SK-N-SH (cell line): ENCODE results near the gene PARD3. TPM values are rescaled to one million over a fixed set of nuclear protein-coding genes. Genes with fewer than 3 reads are reported as not detected.

Experiments
- CTCF ChIA-PET: fragments of 300-600, 350-600 bp; formaldehyde crosslinking; extraction: SDS; loops from one replicate; lab custom pipeline; 2021; lab: Yijun Ruan, JAX
- POLR2A ChIA-PET: fragments of 350-600 bp; sonication (Branson Sonifier 250); formaldehyde crosslinking; extraction: SDS; loops from one replicate; lab custom pipeline; 2020; ENCODE audit warnings: antibody characterized with exemption, inconsistent platforms; lab: Yijun Ruan, JAX
- DNase-seq: peaks from one replicate; pipeline ENCODE4 v3.0.0; 2012
- H2AFZ ChIP-seq: fragments of 200-600 bp; sonication (generic); 2 replicates; pipeline ENCODE4 v1.8.1; 2016; ENCODE audit warnings: antibody characterized with exemption, mild to moderate bottlenecking, low read depth
- H3F3A ChIP-seq: fragments of 200-600 bp; sonication (generic); replicated peaks from 2 replicates; pipeline ENCODE3; 2016; ENCODE audit warnings: antibody characterized with exemption, mild to moderate bottlenecking; ENCODE audit not compliant: insufficient read depth
- H3K27ac ChIP-seq, 2 experiments: fragments of 200-500 bp in 1 of 2; fragments of 200-600 bp in 1 of 2; sonication (Bioruptor generic) in 1 of 2; sonication (generic), shearing (Covaris generic) in 1 of 2; 2 replicates each; pipeline versions ENCODE4 v1.5.1 to v1.6.1; 2014 to 2016; ENCODE audit warnings: low read depth in 2 of 2, inconsistent platforms in 1 of 2, low read length in 1 of 2, mild to moderate bottlenecking in 1 of 2, mixed read lengths in 1 of 2
- H3K27me3 ChIP-seq: fragments of 200-600 bp; sonication (generic), shearing (Covaris generic); 2 replicates; pipeline ENCODE4 v1.6.1; 2016; ENCODE audit warnings: mixed run types; ENCODE audit not compliant: insufficient read depth
- H3K36me3 ChIP-seq, 2 experiments: fragments of 200-500 bp in 1 of 2; fragments of 200-600 bp in 1 of 2; sonication (Bioruptor generic) in 1 of 2; sonication (generic) in 1 of 2; replicated peaks in 1 of 2; 2 replicates each; pipeline versions ENCODE3 to v1.5.1; 2014 to 2016; ENCODE audit warnings: low read length in 1 of 2, mild to moderate bottlenecking in 1 of 2; ENCODE audit not compliant: insufficient read depth in 2 of 2, control insufficient read depth in 1 of 2
- H3K4me1 ChIP-seq, 2 experiments: fragments of 200-500 bp in 1 of 2; fragments of 200-600 bp in 1 of 2; sonication (Bioruptor generic) in 1 of 2; sonication (generic), shearing (Covaris generic) in 1 of 2; 2 replicates each; pipeline versions ENCODE4 v1.5.1 to v1.6.1; 2014 to 2016; ENCODE audit warnings: low read depth in 1 of 2, low read length in 1 of 2, mixed run types in 1 of 2; ENCODE audit not compliant: insufficient read depth in 2 of 2, control insufficient read depth in 1 of 2
- H3K4me2 ChIP-seq: fragments of 200-600 bp; sonication (generic), shearing (Covaris generic); 2 replicates; pipeline ENCODE4 v1.6.1; 2017; ENCODE audit warnings: mixed run types
- H3K4me3 ChIP-seq, 2 experiments: fragments of 200-500 bp in 1 of 2; fragments of 200-600 bp in 1 of 2; sonication (Bioruptor generic) in 1 of 2; sonication (generic), shearing (Covaris generic) in 1 of 2; 2 replicates each; pipeline versions ENCODE4 v1.5.1 to v1.8.1; 2014 to 2016; ENCODE audit warnings: low read depth in 2 of 2, inconsistent platforms in 1 of 2, low read length in 1 of 2, mild to moderate bottlenecking in 1 of 2, mixed read lengths in 1 of 2, moderate library complexity in 1 of 2
- H3K79me2 ChIP-seq: fragments of 200-600 bp; sonication (generic); 2 replicates; pipeline ENCODE4 v1.8.1; 2017; ENCODE audit warnings: mild to moderate bottlenecking; ENCODE audit not compliant: insufficient read depth
- H3K9ac ChIP-seq: fragments of 200-600 bp; sonication (generic); 2 replicates; pipeline ENCODE4 v1.6.1; 2017; ENCODE audit warnings: mixed run types
- H3K9me2 ChIP-seq: fragments of 200-600 bp; sonication (generic); 2 replicates; pipeline ENCODE4 v1.6.1; 2017; ENCODE audit warnings: mixed run types
- H3K9me3 ChIP-seq: fragments of 200-600 bp; sonication (generic); 2 replicates; pipeline ENCODE4 v1.6.1; 2017; ENCODE audit warnings: mixed run types, mild to moderate bottlenecking, moderate library complexity
- H4K20me1 ChIP-seq: fragments of 200-600 bp; sonication (generic); 2 replicates; pipeline ENCODE4 v1.6.1; 2017; ENCODE audit warnings: mild to moderate bottlenecking, mixed run types; ENCODE audit not compliant: insufficient read depth
- CHD2 ChIP-seq: fragments of 150-350 bp; IDR thresholded peaks from 2 replicates; pipeline ENCODE4 v1.6.1; 2018; ENCODE audit warnings: low read length; ENCODE audit not compliant: partially characterized antibody
- EP300 ChIP-seq, 2 experiments: IDR thresholded peaks; 2 replicates each; pipeline versions ENCODE4 v1.4.0 to v1.6.1; 2012; ENCODE audit warnings: borderline replicate concordance in 1 of 2, low read depth in 1 of 2, low read length in 1 of 2
- EZH2phosphoT487 ChIP-seq: fragments of 200-600 bp; sonication (generic); IDR thresholded peaks from 2 replicates; pipeline ENCODE4 v1.6.1; 2017; ENCODE audit warnings: low read depth, mixed run types, mild to moderate bottlenecking, antibody characterized with exemption, moderate library complexity, borderline replicate concordance
- FOXM1 ChIP-seq: IDR thresholded peaks from 2 replicates; pipeline ENCODE4 v1.4.0; 2012; ENCODE audit warnings: low read depth, mild to moderate bottlenecking
- GABPA ChIP-seq: IDR thresholded peaks from 2 replicates; pipeline ENCODE4 v1.4.0; 2012; ENCODE audit warnings: low read depth, mild to moderate bottlenecking
- GATA2 ChIP-seq: sonication (generic); formaldehyde crosslinking; IDR thresholded peaks from 2 replicates; pipeline ENCODE4 v1.5.0; 2020; ENCODE audit warnings: mild to moderate bottlenecking, missing genetic modification reagents
- JUND ChIP-seq: IDR thresholded peaks from 2 replicates; pipeline ENCODE4 v1.4.0; 2012
- MEF2A ChIP-seq: IDR thresholded peaks from 2 replicates; pipeline ENCODE4 v1.4.0; 2012; ENCODE audit warnings: low read depth, borderline replicate concordance
- MXI1 ChIP-seq: IDR thresholded peaks from 2 replicates; pipeline ENCODE4 v1.6.1; 2012; ENCODE audit warnings: mild to moderate bottlenecking, low read depth, low read length, improper control_type of control experiment
- NFIC ChIP-seq: IDR thresholded peaks from 2 replicates; pipeline ENCODE4 v1.4.0; 2012; ENCODE audit warnings: borderline replicate concordance
- RAD21 ChIP-seq: IDR thresholded peaks from 2 replicates; pipeline ENCODE4 v1.6.1; 2012; ENCODE audit warnings: mild to moderate bottlenecking, low read length
- RCOR1 ChIP-seq: fragments of 150-350 bp; IDR thresholded peaks from 2 replicates; pipeline ENCODE4 v1.6.1; 2017; ENCODE audit warnings: antibody characterized with exemption, low read length
- RFX5 ChIP-seq: IDR thresholded peaks from 2 replicates; pipeline ENCODE4 v1.6.1; 2012; ENCODE audit warnings: mild to moderate bottlenecking, improper control_type of control experiment, low read length
- SIN3A ChIP-seq: IDR thresholded peaks from 2 replicates; pipeline ENCODE4 v1.6.1; 2012; ENCODE audit warnings: low read depth, mild to moderate bottlenecking, low read length, moderate library complexity, borderline replicate concordance
- SMC3 ChIP-seq: IDR thresholded peaks from 2 replicates; pipeline ENCODE4 v1.6.1; 2012; ENCODE audit warnings: low read depth, low read length, improper control_type of control experiment
- TAF1 ChIP-seq: IDR thresholded peaks from 2 replicates; pipeline ENCODE4 v1.6.1; 2012; ENCODE audit warnings: low read depth, mild to moderate bottlenecking, low read length, moderate library complexity, borderline replicate concordance
- TCF12 ChIP-seq: IDR thresholded peaks from 2 replicates; pipeline ENCODE4 v1.4.0; 2012
- TEAD4 ChIP-seq: IDR thresholded peaks from 2 replicates; pipeline ENCODE4 v1.4.0; 2012; ENCODE audit warnings: mild to moderate bottlenecking, borderline replicate concordance; ENCODE audit not compliant: insufficient read depth
- WGBS: methylation state at CpG from one replicate; pipeline ENCODE4 v1.1.6; 2017; ENCODE audit warnings: low lambda C conversion rate; 5-methylcytosine and 5-hydroxymethylcytosine counted together
- polyA plus RNA-seq, 3 experiments: library from polyadenylated mRNA; depleted of rRNA; stranded (reverse); fragments of >200 nt; gene quantifications; 2 replicates each; pipeline ENCODE4 v1.2.3, GENCODE V29; 2012
- TF ChIP-seq, protein P1 (sequence below): fragments of 150-350 bp; IDR thresholded peaks from 2 replicates; pipeline ENCODE4 v1.6.1; 2017; ENCODE audit warnings: antibody characterized with exemption, low read length, low read depth, borderline replicate concordance
- TF ChIP-seq, protein P2 (sequence below): fragments of 200-600 bp; sonication (generic); IDR thresholded peaks from 2 replicates; pipeline ENCODE4 v1.6.1; 2017; ENCODE audit warnings: antibody characterized with exemption, mild to moderate bottlenecking, moderate library complexity
- TF ChIP-seq, protein P3 (sequence below): IDR thresholded peaks from 2 replicates; pipeline ENCODE4 v1.4.0; 2012; ENCODE audit warnings: low read depth

PARD3 gene
- polyA plus RNA-seq, 1 of the 3 experiments (the other 2 are of a cell fraction), result 29.4 TPM

DNA sequence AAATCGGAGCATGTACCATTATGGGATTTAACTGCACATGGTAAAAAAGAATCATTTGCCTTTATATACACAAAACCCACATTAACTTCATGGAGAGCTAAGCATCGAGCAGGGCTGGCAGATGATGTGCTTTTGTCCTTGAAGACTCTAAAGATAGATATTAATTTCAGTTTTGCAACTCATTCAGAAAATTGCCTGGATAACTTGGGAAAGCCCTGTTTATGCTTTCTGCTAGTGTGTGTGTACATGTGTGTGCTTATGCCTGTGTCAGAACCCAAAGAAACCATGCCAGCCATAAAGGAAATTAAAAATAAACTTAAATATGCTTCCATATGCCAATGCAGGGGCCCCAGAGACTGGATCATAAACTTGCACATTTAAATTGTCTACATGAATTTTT, 640.0 kb downstream of the PARD3 start:
- Histone ChIP-seq H4K20me1 (no peaks in the 10 kb centered on the region), H3K27me3 (no peaks in the 10 kb centered on the region), H3K9me2 (no peaks in the 10 kb centered on the region), H3F3A (no peaks in the 10 kb centered on the region), H3K9ac (no peak overlapping the region), H3K27ac (no peak overlapping the region), H3K4me3 (no peak overlapping the region), H3K4me1 (peaks cover 5 to 19% of the 10 kb centered on the region in 2 experiments; a peak in 2 of 4 replicates), H2AFZ (no peak overlapping the region), H3K36me3 (no peaks in the 10 kb centered on the region), H3K4me2 (no peak overlapping the region), H3K79me2 (no peaks in the 10 kb centered on the region), H3K9me3 (no peaks in the 10 kb centered on the region)
- WGBS, result 87% methylated on average over 2 of the region's 2 CpGs
- DNase-seq, result no peak
- CTCF ChIA-PET, result no interaction called here
- POLR2A ChIA-PET, result no interaction called here
- TF ChIP-seq JUND (no peak), SMC3 (no peak), RAD21 (no peak), EZH2phosphoT487 (no peak), MXI1 (no peak), EP300 (IDR thresholded peaks at IDR 0.05; ENCODE audit: borderline replicate concordance in 1 of 2, low read depth in 1 of 2, low read length in 1 of 2) (no peak), GATA2 (CRISPR knock-in tag) (no peak), NFIC (no peak), FOXM1 (no peak), MEF2A (no peak), RCOR1 (no peak), TCF12 (no peak)
- TF ChIP-seq, protein P1, sequence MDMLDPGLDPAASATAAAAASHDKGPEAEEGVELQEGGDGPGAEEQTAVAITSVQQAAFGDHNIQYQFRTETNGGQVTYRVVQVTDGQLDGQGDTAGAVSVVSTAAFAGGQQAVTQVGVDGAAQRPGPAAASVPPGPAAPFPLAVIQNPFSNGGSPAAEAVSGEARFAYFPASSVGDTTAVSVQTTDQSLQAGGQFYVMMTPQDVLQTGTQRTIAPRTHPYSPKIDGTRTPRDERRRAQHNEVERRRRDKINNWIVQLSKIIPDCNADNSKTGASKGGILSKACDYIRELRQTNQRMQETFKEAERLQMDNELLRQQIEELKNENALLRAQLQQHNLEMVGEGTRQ, result no peak
- TF ChIP-seq, protein P2, sequence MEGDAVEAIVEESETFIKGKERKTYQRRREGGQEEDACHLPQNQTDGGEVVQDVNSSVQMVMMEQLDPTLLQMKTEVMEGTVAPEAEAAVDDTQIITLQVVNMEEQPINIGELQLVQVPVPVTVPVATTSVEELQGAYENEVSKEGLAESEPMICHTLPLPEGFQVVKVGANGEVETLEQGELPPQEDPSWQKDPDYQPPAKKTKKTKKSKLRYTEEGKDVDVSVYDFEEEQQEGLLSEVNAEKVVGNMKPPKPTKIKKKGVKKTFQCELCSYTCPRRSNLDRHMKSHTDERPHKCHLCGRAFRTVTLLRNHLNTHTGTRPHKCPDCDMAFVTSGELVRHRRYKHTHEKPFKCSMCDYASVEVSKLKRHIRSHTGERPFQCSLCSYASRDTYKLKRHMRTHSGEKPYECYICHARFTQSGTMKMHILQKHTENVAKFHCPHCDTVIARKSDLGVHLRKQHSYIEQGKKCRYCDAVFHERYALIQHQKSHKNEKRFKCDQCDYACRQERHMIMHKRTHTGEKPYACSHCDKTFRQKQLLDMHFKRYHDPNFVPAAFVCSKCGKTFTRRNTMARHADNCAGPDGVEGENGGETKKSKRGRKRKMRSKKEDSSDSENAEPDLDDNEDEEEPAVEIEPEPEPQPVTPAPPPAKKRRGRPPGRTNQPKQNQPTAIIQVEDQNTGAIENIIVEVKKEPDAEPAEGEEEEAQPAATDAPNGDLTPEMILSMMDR, result no peak

DNA sequence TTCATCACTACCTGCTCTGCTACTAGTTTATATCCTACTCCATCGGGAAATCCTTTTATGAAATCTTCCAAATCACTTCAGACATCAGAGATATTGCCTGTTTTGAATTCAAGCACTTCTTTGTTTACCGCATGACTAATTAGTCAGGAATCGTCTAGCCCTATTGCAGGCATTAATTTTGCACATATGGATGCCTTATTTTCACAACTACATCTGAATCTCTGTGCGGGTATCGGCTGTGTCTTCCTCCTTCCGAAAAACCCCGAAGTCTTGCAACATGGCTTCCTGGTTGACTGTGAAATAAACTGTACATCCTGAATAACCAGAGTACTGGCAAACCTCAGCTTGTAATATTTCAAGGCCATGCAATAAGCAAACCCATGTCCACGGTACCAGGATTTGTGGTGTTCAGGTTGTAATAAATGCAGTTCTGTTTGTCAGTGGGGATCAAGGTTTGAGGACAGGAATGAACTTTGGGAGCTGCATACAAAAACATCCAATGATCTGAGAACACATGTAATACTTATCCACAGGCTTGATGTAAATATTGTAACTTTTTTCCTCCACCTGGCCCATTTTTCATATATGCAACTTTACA, 642.1 kb downstream of the PARD3 start:
- ChIA-PET POLR2A (no interaction called here), CTCF (interaction anchor here (1.4 kb wide), 1 partner anchor 8 kb away, joined by 3 read pairs; no protein-coding TSS in a partner anchor)
- Histone ChIP-seq H3K9ac (no peak overlapping the region), H3F3A (no peaks in the 10 kb centered on the region), H3K36me3 (no peaks in the 10 kb centered on the region), H3K4me1 (peaks cover 0 to 12% of the 10 kb centered on the region in 2 experiments; a peak in 2 of 4 replicates), H3K27me3 (no peaks in the 10 kb centered on the region), H3K79me2 (no peaks in the 10 kb centered on the region), H3K9me2 (no peaks in the 10 kb centered on the region), H3K27ac (no peak overlapping the region), H3K4me3 (no peak overlapping the region), H3K9me3 (no peaks in the 10 kb centered on the region), H2AFZ (no peak overlapping the region), H3K4me2 (no peak overlapping the region), H4K20me1 (no peaks in the 10 kb centered on the region)
- WGBS, result 87% methylated on average over 8 of the region's 8 CpGs
- no peak for TF ChIP-seq EZH2phosphoT487
- TF ChIP-seq SIN3A, result no peak
- TF ChIP-seq TAF1, result no peak
- TF ChIP-seq TEAD4, result no peak
- TF ChIP-seq FOXM1, result no peak
- TF ChIP-seq, protein P3, sequence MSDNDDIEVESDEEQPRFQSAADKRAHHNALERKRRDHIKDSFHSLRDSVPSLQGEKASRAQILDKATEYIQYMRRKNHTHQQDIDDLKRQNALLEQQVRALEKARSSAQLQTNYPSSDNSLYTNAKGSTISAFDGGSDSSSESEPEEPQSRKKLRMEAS, result no peak
- TF ChIP-seq TCF12, result no peak
- no peak for TF ChIP-seq GABPA
- TF ChIP-seq NFIC, result no peak
- TF ChIP-seq CHD2, result no peak
- no peak for TF ChIP-seq RFX5
- no peak for DNase-seq
